Activated gamma-delta T cell treated with Interleukin-2 at 50 U/mL for 16 hours (primary cell): ENCODE results near the gene PIGR.

Experiments used
- DNase-seq: peaks from one replicate; pipeline ENCODE4 v3.0.0-alpha.2; 2020

Gene PIGR

DNA sequence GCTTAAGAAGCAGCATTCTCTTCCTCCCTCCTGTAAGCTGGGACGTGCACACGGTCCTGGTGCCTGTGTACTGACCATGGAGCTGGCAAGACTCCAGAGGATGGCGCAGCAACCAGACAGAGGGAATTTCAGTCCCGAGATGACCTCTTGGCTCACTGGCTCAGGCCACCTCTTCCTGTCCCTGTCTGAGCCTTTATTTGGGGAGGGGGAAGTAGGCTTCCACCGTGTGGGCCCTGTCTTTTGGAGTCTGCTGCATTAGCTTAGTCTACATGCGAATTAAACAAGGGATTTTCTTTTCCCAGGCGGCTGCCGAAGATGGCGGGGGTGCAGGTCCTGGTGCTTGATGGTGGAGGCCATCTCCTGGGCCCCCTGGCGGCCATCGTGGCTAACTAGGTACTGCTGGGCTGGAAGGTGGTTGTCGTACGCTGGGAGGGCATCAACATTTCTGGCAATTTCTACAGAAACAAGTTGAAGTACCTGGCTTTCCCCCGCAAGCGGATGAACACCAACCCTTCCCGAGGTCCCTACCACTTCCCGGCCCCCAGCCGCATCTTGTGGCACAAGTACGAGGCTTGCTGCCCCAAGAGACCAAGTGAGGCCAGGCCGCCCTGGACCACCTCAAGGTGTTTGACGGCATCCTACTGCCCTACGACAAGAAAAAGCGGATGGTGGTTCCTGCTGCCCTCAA, 38.8 kb downstream of the PIGR start:
- DNase-seq, result no peak

DNA sequence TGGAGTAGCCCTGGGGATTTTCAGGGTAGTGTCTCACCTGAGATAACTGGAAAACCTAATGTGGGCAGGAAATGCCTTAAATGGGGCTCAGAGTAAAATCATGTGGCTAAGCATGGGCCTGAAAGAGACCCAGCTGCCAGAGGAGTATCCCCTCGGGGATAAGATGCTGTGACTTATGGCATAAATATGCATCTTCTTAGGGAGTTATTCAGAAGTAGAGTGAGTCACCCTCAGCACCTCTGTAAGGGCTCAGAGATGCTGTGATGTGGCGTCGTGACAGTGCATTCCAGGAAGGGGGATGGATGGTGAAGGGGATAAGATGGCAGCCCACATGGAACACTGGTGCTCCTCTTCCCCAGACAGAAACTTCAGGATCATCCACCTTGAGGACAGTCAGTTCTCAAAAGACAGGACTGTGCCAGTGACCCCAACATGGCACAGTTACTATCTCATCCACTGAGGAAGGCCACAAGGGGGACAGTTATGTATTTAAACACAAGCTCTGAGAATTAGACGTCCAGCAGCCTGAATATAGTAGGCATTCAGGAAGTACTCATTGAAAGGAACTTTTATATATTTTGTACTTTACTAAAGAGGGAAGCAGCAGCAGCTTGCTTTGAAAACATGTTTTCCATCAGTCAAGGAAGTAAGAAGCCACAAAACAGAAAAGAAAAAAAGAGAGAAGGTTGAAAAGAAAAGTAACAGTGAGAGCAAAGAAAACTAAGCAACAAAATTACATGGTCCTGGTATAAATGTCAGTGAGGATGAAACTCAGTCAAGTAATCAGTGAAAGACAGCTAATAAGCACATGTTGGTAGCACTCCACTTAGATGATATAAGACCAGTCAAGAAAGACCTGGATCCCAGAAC, 40.7 kb downstream of the PIGR start:
- DNase-seq, result no peak

GRCh38 chr1:206904423-206905142, 41.7 kb downstream of the PIGR start:
- DNase-seq, result no peak

GRCh38 chr1:206903687-206904086, 42.6 kb downstream of the PIGR start:
- no peak for DNase-seq

DNA sequence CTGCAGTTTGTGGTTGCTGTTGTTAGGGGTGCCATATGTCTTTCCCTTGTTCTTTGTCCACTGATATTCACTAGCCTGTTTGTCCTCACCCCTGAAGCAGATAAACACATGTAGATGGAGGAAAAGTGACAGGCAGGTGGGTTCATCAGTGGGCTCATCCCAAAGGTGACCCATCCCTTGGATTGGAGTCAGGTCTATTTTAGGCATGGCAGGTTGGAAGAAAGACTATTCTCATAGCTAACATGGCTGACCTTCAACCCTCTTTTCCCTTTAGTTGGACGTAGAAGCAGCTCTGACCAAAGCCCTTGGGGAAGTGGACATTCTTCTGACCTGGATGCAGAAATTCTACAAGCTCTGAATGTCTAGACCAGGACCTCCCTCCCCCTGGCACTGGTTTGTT, 43.6 kb downstream of the PIGR start:
- DNase-seq, result no peak

DNA sequence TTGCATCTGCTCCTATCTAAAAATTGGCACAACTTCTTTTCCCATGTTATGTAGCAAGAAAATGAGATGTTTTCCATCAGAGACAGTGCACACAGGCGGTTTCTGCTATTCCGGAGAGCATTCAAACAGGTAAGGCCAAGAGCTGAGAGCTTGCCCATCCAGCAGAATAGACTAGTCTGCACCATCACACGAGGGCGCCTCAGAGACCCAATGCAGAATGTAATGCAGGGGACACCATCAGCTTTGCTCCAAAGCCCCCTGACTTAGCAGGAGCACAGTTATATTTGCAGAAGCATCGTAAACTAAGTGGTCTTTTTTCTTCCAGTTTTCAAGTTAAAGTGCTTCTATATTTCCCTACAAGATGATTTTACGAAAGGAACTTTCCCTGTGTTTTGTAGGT, 44.3 kb downstream of the PIGR start:
- no peak for DNase-seq

- no peak for DNase-seq
Observed at GRCh38 chr1:206900149-206900548, 46.1 kb downstream of the PIGR start.

DNA sequence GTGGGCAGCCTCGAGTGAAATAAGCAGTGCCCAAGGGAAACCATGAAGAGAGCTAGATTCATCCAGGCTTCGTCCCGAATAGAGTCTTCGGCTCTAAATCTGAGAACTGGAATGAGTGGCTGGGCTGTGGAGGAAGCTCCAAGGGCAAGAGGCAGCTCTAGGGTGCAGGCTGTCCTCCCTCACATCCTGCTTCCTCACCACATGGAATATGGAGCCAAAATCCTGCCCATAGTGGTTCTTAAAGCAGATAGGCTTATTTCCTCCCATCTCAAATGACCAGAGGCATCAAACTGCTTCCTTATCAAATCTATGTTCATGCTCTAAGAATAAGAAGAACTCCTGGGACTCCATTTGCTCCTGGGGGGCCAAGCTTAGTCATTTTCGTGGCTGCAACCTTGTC, 46.5 kb downstream of the PIGR start:
- DNase-seq, result no peak

GRCh38 chr1:206898915-206899431, 47.3 kb downstream of the PIGR start:
- no peak for DNase-seq

DNA sequence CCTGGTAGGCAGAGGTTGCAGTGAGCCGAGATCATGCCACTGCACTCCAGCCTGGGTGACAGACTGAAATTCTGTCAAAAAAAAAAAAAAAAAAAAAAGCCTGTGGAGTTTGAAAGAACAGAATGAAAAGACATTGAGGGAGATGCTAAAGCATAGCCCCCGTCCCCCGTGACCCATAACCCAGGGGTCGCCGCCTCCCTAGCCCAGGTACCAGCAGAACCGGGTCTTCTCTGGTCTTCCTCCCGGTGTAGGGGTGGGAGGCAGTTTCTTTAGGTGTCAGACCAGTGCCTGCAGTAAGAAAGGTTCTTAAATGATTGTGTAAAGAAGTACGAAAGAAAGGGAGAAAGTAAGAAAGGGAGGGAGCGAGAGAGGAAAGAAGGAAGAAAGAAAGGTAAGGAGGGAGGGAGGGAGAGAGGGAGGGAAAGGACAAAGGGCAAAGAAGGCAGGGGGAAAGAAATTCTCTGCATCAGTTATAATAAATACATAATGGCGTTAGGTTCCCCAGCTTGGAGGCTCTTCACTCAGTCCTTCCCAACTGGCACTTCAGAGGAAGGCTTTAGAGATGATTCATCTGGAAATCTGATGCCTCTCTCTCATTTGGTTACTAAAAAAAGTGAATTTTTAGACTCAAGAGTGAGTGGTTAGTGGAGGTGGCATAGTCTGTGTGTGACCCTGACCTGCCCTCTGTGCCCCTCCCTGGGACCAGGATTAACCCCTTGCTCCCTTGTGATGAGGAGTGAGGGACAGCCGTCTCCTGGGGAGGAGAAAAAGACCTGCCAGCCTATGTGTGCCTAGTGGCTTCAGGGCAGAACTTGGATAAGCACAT, 48.0 kb downstream of the PIGR start:
- DNase-seq, result no peak

DNA sequence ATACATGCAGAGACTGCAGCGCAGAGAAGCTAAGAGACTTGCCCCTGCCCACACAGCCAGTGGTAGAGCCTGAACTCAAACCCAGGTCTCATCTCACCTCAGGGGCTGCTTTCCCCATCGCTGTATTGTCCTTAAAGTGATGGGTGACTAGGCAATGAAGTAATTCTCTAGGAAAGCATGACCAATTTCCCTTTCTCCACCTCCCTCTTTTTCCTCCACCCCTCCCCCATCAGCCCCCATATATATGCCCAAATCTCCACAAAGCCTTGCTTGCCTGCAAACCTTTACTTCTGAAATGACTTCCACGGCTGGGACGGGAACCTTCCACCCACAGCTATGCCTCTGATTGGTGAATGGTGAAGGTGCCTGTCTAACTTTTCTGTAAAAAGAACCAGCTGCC, 49.1 kb downstream of the PIGR start, which contains the start of gene IL24:
Gene IL24 (plus strand): TSS at position 269 of the 400 bp plus-strand sequence. CDS start 390 bp downstream, outside the sequence.
- no peak for DNase-seq

DNA sequence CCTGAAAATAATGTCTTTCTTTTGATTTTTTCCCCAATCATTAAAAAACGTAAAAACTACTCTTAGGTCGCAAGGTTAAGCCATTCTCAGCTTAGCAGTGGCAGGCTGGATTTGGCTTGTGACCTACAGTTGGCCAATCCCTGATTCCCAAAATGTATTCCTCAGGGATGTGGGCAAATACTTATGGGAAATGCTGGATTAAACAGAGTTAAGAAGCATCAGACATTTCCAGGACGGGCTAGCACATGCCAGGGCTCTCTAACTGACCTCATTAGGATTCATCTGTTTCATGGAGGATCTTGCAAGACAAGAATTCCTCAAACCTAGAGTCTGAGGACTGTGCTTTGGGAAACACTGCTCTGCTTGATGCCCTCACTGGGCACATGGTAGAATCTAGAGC, 50.0 kb downstream of the PIGR start:
- no peak for DNase-seq

- no peak for DNase-seq
Observed at GRCh38 chr1:206895837-206896242, 50.4 kb downstream of the PIGR start.

- no peak for DNase-seq
Observed at GRCh38 chr1:206895325-206895724, 50.9 kb downstream of the PIGR start.

DNA sequence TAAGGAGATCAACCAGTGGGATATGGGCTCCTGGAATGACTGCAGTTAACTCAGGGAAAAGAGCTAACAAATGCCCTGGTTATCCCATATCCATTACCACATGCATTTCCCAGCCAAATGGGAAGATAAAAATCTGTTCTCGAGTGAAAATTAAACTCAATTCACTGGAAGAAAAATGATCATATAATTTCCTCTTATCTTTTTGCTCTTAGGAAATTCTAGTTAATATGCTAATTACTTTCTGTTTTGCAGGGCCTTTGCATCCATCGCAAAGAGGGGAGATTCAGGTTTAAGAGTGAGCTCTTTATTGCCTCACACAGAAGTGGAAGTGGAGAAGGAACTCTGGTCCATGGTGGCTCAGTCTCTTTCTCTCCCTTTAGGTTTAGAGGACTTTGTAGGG, 52.9 kb downstream of the PIGR start:
- no peak for DNase-seq

- no peak for DNase-seq
Observed at GRCh38 chr1:206892351-206892984, 53.8 kb downstream of the PIGR start.

- no peak for DNase-seq
Observed at GRCh38 chr1:206891412-206891811, 54.9 kb downstream of the PIGR start.

- no peak for DNase-seq
Observed at GRCh38 chr1:206890125-206891060, 55.9 kb downstream of the PIGR start.

- no peak for DNase-seq
Observed at GRCh38 chr1:206887701-206888100, 58.6 kb downstream of the PIGR start.

DNA sequence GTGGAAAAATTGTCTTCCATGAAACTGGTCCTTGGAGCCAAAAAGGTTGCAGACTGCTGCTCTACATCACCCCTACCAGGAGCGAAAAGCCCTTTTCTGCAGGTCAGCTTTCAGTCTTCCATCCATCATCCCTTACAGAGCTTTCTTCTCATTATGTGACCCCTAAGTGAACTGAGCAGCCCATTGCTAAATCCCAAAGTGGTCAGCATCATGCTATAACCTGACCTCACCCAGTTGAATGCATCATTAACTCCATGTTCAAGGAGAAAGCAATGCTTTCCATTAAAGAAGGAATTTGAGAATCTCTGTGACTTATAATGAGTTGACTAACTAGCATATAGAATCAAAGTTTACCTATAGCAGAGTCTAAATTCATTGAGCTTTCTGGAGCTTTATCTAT, 59.4 kb downstream of the PIGR start:
- no peak for DNase-seq
